ENCODE measurements around the gene PLXNA2.

GRCh38 chr1:208254376-208254775 lies 10.2 kb upstream of the PLXNA2 start:
- no peak for TF ChIP-seq CTCF (IDR thresholded peaks at IDR 0.05; ENCODE audit: borderline replicate concordance, extremely low read depth, low read length, poor library complexity, severe bottlenecking)
- TF ChIP-seq EZH2 (IDR thresholded peaks at IDR 0.05; ENCODE audit: borderline replicate concordance, low read depth, low read length, severe bottlenecking): no peak
